Smooth muscle cell (in vitro differentiated cells): ENCODE measurements around the gene ST6GALNAC5. TPM values are rescaled to one million over a fixed set of nuclear protein-coding genes. Genes with fewer than 3 reads are reported as not detected.
"Not testable (repeated sequence)": the region's sequence is repeated elsewhere in the genome, so short reads cannot be mapped to it uniquely, and the experiment has no call there.

Experiments used
- DNase-seq: peaks from one replicate; lab custom pipeline; 2025; ENCODE audit not compliant: unreplicated experiment; lab: John Stamatoyannopoulos, UW
- H2AFZ ChIP-seq: fragments of 200-600 bp; sonication (generic); 2 replicates; pipeline ENCODE4 v1.6.0; 2016; ENCODE audit warnings: antibody characterized with exemption, low read depth, mild to moderate bottlenecking
- H3F3A ChIP-seq: fragments of 200-600 bp; sonication (generic); 2 replicates; pipeline ENCODE4 v1.6.0; 2017; ENCODE audit warnings: antibody characterized with exemption, low read depth
- H3K27ac ChIP-seq: fragments of 200-600 bp; sonication (generic); 2 replicates; pipeline ENCODE4 v1.5.1; 2016; ENCODE audit warnings: low read depth, mild to moderate bottlenecking
- H3K27me3 ChIP-seq: fragments of 200-600 bp; sonication (generic); 2 replicates; pipeline ENCODE4 v1.6.1; 2016; ENCODE audit warnings: low read depth, mild to moderate bottlenecking
- H3K36me3 ChIP-seq: fragments of 200-600 bp; sonication (generic); 2 replicates; pipeline ENCODE4 v1.5.1; 2016; ENCODE audit warnings: low read depth
- H3K4me1 ChIP-seq: fragments of 200-600 bp; sonication (generic); 2 replicates; pipeline ENCODE4 v1.5.1; 2016; ENCODE audit warnings: low read depth
- H3K4me2 ChIP-seq: fragments of 200-600 bp; sonication (generic); 2 replicates; pipeline ENCODE4 v1.6.0; 2016; ENCODE audit warnings: mild to moderate bottlenecking
- H3K4me3 ChIP-seq: fragments of 200-600 bp; sonication (generic); 2 replicates; pipeline ENCODE4 v1.5.1; 2016; ENCODE audit warnings: mild to moderate bottlenecking
- H3K79me2 ChIP-seq: fragments of 200-600 bp; sonication (generic); 2 replicates; pipeline ENCODE4 v1.6.0; 2016; ENCODE audit warnings: low read depth, mild to moderate bottlenecking
- H3K9ac ChIP-seq: fragments of 200-600 bp; sonication (generic); 2 replicates; pipeline ENCODE4 v1.6.0; 2016; ENCODE audit warnings: low read depth
- H3K9me3 ChIP-seq: fragments of 200-600 bp; sonication (generic); replicated peaks from 2 replicates; pipeline ENCODE4 v1.5.1; 2016; ENCODE audit warnings: low read depth
- H4K20me1 ChIP-seq: fragments of 200-600 bp; sonication (generic); 2 replicates; pipeline ENCODE4 v1.6.0; 2016; ENCODE audit warnings: low read depth
- CTCF ChIP-seq: fragments of 200-600 bp; sonication (generic); IDR thresholded peaks from 2 replicates; pipeline ENCODE4 v1.5.1; 2017; ENCODE audit warnings: borderline replicate concordance, mild to moderate bottlenecking, antibody characterized with exemption; ENCODE audit not compliant: insufficient read depth, poor library complexity, severe bottlenecking
- WGBS: methylation state at CpG from one replicate; pipeline ENCODE4 v1.1.7; 2016; ENCODE audit warnings: low lambda C conversion rate; 5-methylcytosine and 5-hydroxymethylcytosine counted together
- polyA plus RNA-seq: library from polyadenylated mRNA; unstranded; fragments of >200 nt; fragmentation: Nextera tagmentation; extraction: Ambion mirVana; gene quantifications from 2 replicates; pipeline ENCODE4 v1.2.1, GENCODE V29; 2016
- total RNA-seq: library from RNA; depleted of rRNA; stranded (reverse); fragments of >200 nt; gene quantifications from 2 replicates; pipeline ENCODE4 v1.2.3, GENCODE V29; 2014

ST6GALNAC5 gene
- 33.7 and 38.8 TPM in 2 replicates for total RNA-seq
- polyA plus RNA-seq = 21.2 and 24.9 TPM in 2 replicates

- under 1% methylated on average over 49 of the region's 50 CpGs for WGBS
- H3K27ac ChIP-seq = peak within 1 kb of the TSS; percentile 75
- H3K36me3 ChIP-seq = no peaks in the 10 kb centered on the region
- peaks cover 15% of the 10 kb centered on the region for H3K27me3 ChIP-seq
- peak within 1 kb of the TSS; percentile 64 for H3K9ac ChIP-seq
- H3K4me2 ChIP-seq = peak within 1 kb of the TSS; percentile 86
- peaks cover 26% of the 10 kb centered on the region for H3K4me1 ChIP-seq
- peak within 1 kb of the TSS; percentile 66 for H3K4me3 ChIP-seq
- H3K9me3 ChIP-seq = no peaks in the 10 kb centered on the region
- no peaks in the 10 kb centered on the region for H3F3A ChIP-seq
- no peak for TF ChIP-seq CTCF
- H3K79me2 ChIP-seq = peaks cover 6% of the 10 kb centered on the region
- DNase-seq = no peak
- peaks cover 22% of the 10 kb centered on the region for H4K20me1 ChIP-seq
- H2AFZ ChIP-seq = peak within 1 kb of the TSS; percentile 82
Measured at GRCh38 chr1:76867342-76868130, at the start of gene ST6GALNAC5. ST6GALNAC5 (plus strand) TSS chr1:76867480.

- no peaks in the 10 kb centered on the region for H3K4me1 ChIP-seq
- H3K27ac ChIP-seq = no peak overlapping the region
- H3K79me2 ChIP-seq = no peaks in the 10 kb centered on the region
- H4K20me1 ChIP-seq = no peaks in the 10 kb centered on the region
- no peak overlapping the region for H2AFZ ChIP-seq
- H3K36me3 ChIP-seq = no peaks in the 10 kb centered on the region
- no peak overlapping the region for H3K4me3 ChIP-seq
- TF ChIP-seq CTCF = no peak
- 82% methylated on average over 2 of the region's 2 CpGs for WGBS
- no peaks in the 10 kb centered on the region for H3K27me3 ChIP-seq
- no peak for DNase-seq
- H3K4me2 ChIP-seq = no peak overlapping the region
- H3F3A ChIP-seq = no peaks in the 10 kb centered on the region
- H3K9me3 ChIP-seq = no peaks in the 10 kb centered on the region
- no peak overlapping the region for H3K9ac ChIP-seq
Measured at GRCh38 chr1:76820028-76820427, 47.3 kb upstream of the ST6GALNAC5 start.

GRCh38 chr1:76822961-76823360, 44.3 kb upstream of the ST6GALNAC5 start:
- not testable (repeated sequence) for H3K9me3 ChIP-seq

DNA sequence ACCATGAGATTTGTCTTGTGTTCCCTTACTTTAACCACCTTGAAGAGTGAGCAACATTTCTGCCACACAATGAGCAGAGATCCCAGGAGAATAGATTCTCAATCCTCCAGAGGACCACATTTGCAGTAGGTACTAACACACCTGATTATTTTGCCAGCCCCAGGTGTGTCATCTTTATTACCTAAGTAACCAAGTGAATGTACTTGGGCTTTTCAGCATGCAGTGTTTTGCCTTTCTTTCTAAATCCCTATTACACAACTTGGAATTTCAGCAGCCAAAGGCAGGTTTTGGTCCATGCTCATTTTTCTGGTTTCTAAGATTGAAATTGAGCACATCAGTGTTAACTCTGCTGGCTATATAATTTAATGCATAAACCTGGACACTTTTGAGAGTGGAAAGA, 43.2 kb upstream of the ST6GALNAC5 start:
- H3K4me3 ChIP-seq = no peak overlapping the region
- no peak overlapping the region for H2AFZ ChIP-seq
- no peak overlapping the region for H3K9ac ChIP-seq
- no peak for TF ChIP-seq CTCF
- no peaks in the 10 kb centered on the region for H3K27me3 ChIP-seq
- no peaks in the 10 kb centered on the region for H3K4me1 ChIP-seq
- H3K9me3 ChIP-seq = no peaks in the 10 kb centered on the region
- H3K36me3 ChIP-seq = no peaks in the 10 kb centered on the region
- no peak overlapping the region for H3K27ac ChIP-seq
- no peaks in the 10 kb centered on the region for H3K79me2 ChIP-seq
- H3K4me2 ChIP-seq = no peak overlapping the region
- H3F3A ChIP-seq = no peaks in the 10 kb centered on the region
- no peak for DNase-seq
- H4K20me1 ChIP-seq = no peaks in the 10 kb centered on the region

More at GRCh38 chr1:76822961-76823360, 44.3 kb upstream of the ST6GALNAC5 start:
- not testable (repeated sequence) for H3K9ac ChIP-seq, H3F3A ChIP-seq, H3K4me1 ChIP-seq, H3K27ac ChIP-seq, H3K4me2 ChIP-seq, H4K20me1 ChIP-seq, H3K79me2 ChIP-seq, H3K4me3 ChIP-seq, DNase-seq, H3K27me3 ChIP-seq, H3K36me3 ChIP-seq, H2AFZ ChIP-seq
